ENCODE measurements around the gene HSD3B1.
A peak's percentile ranks its signal among the peaks of the same experiment; 100 is the strongest.

The HSD3B1 gene

DNA sequence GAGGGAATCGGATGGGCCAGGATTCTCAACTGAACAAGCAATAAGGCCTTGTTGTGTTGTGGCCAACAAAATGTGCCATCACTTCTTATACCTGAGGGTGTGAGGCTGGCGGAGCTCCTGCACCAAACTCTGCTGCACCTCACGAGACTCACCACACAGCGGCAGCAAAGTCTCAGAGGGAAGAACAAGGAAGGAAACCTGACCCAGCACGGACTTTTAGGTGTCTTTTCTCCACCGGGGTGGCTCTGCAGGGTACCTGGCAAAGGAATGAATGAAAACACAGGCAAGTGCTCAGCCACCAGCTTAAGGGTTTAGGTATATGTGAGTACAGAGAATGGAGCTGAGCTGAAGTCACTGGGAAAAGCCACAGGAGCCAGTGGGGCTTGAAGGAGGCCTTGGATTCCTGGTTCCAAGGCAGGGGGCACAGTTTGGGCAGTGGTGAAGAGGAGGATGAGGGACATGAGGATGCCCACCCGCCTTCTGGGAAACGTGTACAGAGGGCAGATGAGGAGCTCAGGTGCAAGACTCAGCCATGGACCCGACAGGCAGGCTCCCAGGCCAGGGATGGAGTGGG, 31.1 kb upstream of the HSD3B1 start:
- no peaks in the 10 kb centered on the region for H3K79me2 ChIP-seq (ENCODE audit: insufficient read depth, low read length)
- no peaks in the 10 kb centered on the region for H3K9me3 ChIP-seq (ENCODE audit: low read length)
- no peaks in the 10 kb centered on the region for H3K36me3 ChIP-seq (ENCODE audit: insufficient read depth, low read length)
- no peaks in the 10 kb centered on the region for H3K9me2 ChIP-seq (ENCODE audit: low read depth, low read length)
- no peak overlapping the region for H3K4me2 ChIP-seq (ENCODE audit: low read length)
- TF ChIP-seq, protein P1, sequence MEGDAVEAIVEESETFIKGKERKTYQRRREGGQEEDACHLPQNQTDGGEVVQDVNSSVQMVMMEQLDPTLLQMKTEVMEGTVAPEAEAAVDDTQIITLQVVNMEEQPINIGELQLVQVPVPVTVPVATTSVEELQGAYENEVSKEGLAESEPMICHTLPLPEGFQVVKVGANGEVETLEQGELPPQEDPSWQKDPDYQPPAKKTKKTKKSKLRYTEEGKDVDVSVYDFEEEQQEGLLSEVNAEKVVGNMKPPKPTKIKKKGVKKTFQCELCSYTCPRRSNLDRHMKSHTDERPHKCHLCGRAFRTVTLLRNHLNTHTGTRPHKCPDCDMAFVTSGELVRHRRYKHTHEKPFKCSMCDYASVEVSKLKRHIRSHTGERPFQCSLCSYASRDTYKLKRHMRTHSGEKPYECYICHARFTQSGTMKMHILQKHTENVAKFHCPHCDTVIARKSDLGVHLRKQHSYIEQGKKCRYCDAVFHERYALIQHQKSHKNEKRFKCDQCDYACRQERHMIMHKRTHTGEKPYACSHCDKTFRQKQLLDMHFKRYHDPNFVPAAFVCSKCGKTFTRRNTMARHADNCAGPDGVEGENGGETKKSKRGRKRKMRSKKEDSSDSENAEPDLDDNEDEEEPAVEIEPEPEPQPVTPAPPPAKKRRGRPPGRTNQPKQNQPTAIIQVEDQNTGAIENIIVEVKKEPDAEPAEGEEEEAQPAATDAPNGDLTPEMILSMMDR (IDR thresholded peaks at IDR 0.05; ENCODE audit: low read length): peak; percentile 74
- TF ChIP-seq EZH2 (IDR thresholded peaks at IDR 0.05; ENCODE audit: borderline replicate concordance, low read length): no peak
- no peak overlapping the region for H3K9ac ChIP-seq (ENCODE audit: low read length)
- H3K4me1 ChIP-seq (ENCODE audit: insufficient read depth, low read length, severe bottlenecking): no peaks in the 10 kb centered on the region
- no peak overlapping the region for H3K4me3 ChIP-seq (ENCODE audit: low read depth, low read length, poor library complexity, severe bottlenecking)
- no peaks in the 10 kb centered on the region for H3F3A ChIP-seq (ENCODE audit: insufficient read depth, low read length)
- H3K27ac ChIP-seq (ENCODE audit: low read depth, low read length, poor library complexity, severe bottlenecking): no peak overlapping the region
- no peaks in the 10 kb centered on the region for H4K20me1 ChIP-seq (ENCODE audit: insufficient read depth, low read length)
- no peak overlapping the region for H2AFZ ChIP-seq (ENCODE audit: low read length)
- H3K27me3 ChIP-seq (ENCODE audit: insufficient read depth, low read length): no peaks in the 10 kb centered on the region

DNA sequence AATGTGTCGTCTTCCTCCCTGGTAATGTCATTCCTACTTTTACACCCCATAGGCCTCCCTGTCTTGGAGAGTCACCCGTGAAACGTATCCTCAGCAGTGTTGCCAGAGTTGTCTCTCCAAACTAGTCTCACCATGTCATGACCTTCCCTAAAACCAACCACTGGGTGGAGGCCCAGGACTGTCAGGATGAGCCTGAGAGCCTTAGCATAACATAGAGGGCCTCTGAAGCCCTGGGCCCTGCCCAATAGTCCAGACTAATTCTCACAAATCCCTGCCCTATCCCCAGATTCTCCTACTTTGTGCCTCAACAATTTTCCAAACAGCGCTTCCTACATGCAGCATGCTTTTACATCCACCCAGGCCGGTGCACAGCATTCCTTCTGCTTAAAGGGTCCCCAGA, 29.3 kb upstream of the HSD3B1 start:
- Histone ChIP-seq H3K4me1 (ENCODE audit: insufficient read depth, low read length, severe bottlenecking) (no peaks in the 10 kb centered on the region), H3K4me3 (ENCODE audit: low read depth, low read length, poor library complexity, severe bottlenecking) (no peak overlapping the region), H3K9me3 (ENCODE audit: low read length) (no peaks in the 10 kb centered on the region), H3K4me2 (ENCODE audit: low read length) (no peak overlapping the region), H3K9ac (ENCODE audit: low read length) (no peak overlapping the region), H3K27me3 (ENCODE audit: insufficient read depth, low read length) (no peaks in the 10 kb centered on the region), H2AFZ (ENCODE audit: low read length) (no peak overlapping the region), H3F3A (ENCODE audit: insufficient read depth, low read length) (no peaks in the 10 kb centered on the region), H3K27ac (ENCODE audit: low read depth, low read length, poor library complexity, severe bottlenecking) (no peak overlapping the region), H3K9me2 (ENCODE audit: low read depth, low read length) (no peaks in the 10 kb centered on the region), H3K36me3 (ENCODE audit: insufficient read depth, low read length) (no peaks in the 10 kb centered on the region), H3K79me2 (ENCODE audit: insufficient read depth, low read length) (no peaks in the 10 kb centered on the region), H4K20me1 (ENCODE audit: insufficient read depth, low read length) (no peaks in the 10 kb centered on the region)
- TF ChIP-seq EZH2 (IDR thresholded peaks at IDR 0.05; ENCODE audit: borderline replicate concordance, low read length): no peak
- TF ChIP-seq, protein P1 (IDR thresholded peaks at IDR 0.05; ENCODE audit: low read length): no peak

DNA sequence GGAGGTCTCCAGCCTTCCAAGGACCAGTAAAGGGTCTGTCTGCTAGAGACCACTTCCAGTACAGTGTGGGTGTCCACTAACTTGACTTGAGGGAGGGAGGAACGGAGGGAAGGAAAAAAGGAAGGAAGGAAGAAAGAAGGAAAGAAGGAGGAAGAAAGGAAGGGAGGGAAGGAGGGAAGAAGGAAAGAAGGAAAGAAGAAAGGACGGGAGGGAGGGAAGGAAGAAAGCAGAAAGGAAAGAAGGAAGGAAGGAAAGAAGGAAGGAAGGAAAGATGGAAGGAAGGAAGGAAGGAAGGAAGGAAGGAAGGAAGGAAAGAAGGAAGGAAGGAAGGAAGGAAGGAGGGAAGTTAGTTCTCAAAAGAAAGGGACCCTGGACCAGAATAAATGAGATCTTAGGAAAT, 26.8 kb upstream of the HSD3B1 start:
- no peaks in the 10 kb centered on the region for H3F3A ChIP-seq (ENCODE audit: insufficient read depth, low read length)
- H3K9me2 ChIP-seq (ENCODE audit: low read depth, low read length): no peaks in the 10 kb centered on the region
- TF ChIP-seq EZH2 (IDR thresholded peaks at IDR 0.05; ENCODE audit: borderline replicate concordance, low read length): no peak
- TF ChIP-seq, protein P1 (IDR thresholded peaks at IDR 0.05; ENCODE audit: low read length): no peak
- no peak overlapping the region for H3K27ac ChIP-seq (ENCODE audit: low read depth, low read length, poor library complexity, severe bottlenecking)
- no peaks in the 10 kb centered on the region for H3K27me3 ChIP-seq (ENCODE audit: insufficient read depth, low read length)
- no peak overlapping the region for H3K4me3 ChIP-seq (ENCODE audit: low read depth, low read length, poor library complexity, severe bottlenecking)
- H3K9me3 ChIP-seq (ENCODE audit: low read length): no peaks in the 10 kb centered on the region
- H2AFZ ChIP-seq (ENCODE audit: low read length): no peak overlapping the region
- no peak overlapping the region for H3K4me2 ChIP-seq (ENCODE audit: low read length)
- no peaks in the 10 kb centered on the region for H4K20me1 ChIP-seq (ENCODE audit: insufficient read depth, low read length)
- no peaks in the 10 kb centered on the region for H3K79me2 ChIP-seq (ENCODE audit: insufficient read depth, low read length)
- no peak overlapping the region for H3K9ac ChIP-seq (ENCODE audit: low read length)
- H3K4me1 ChIP-seq (ENCODE audit: insufficient read depth, low read length, severe bottlenecking): no peaks in the 10 kb centered on the region
- H3K36me3 ChIP-seq (ENCODE audit: insufficient read depth, low read length): no peaks in the 10 kb centered on the region

Data from OCI-LY1 (cell line).